ENCODE measurements around the gene ARMC6.

DNA sequence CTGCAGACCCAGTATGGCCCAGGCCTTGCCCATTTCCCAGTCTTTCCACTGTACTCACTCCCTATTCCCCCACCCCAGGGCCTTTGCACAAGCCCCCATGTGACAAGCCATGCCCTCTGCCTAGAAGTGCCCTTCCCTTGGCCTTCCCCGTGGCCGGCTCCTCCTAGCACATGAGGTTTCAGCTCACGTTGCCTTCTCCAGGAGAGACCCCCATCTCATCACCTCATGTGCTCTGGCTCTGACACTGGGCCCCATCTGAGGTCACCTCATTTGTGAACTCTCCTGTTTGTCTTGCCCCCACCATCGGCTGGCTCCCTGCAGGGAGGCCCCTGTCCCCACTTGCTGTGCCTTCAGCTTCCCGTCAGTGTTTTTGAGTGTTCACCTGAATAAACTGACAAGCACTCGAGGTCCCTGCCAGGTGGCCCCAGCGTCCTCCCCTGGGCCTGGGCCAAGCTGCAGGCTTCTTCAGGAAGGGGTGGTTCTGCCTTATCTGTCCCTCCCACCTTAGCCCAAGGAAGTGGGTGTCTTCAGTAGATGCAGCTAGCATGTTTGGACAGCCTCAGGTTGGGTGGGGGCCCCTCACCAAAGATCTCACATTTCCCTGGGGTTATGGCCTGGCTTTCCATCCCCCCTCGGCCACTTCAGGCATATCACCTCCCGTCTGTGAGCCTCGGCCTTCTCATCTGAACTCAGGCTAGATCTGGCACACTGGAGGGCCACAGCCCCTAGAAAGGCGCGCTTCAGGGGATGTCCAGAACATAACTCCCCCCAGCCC is 26.6 kb downstream of the ARMC6 start:
- TF ChIP-seq, protein P1, sequence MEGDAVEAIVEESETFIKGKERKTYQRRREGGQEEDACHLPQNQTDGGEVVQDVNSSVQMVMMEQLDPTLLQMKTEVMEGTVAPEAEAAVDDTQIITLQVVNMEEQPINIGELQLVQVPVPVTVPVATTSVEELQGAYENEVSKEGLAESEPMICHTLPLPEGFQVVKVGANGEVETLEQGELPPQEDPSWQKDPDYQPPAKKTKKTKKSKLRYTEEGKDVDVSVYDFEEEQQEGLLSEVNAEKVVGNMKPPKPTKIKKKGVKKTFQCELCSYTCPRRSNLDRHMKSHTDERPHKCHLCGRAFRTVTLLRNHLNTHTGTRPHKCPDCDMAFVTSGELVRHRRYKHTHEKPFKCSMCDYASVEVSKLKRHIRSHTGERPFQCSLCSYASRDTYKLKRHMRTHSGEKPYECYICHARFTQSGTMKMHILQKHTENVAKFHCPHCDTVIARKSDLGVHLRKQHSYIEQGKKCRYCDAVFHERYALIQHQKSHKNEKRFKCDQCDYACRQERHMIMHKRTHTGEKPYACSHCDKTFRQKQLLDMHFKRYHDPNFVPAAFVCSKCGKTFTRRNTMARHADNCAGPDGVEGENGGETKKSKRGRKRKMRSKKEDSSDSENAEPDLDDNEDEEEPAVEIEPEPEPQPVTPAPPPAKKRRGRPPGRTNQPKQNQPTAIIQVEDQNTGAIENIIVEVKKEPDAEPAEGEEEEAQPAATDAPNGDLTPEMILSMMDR (IDR thresholded peaks at IDR 0.05): no peak
- TF ChIP-seq POLR2A (IDR thresholded peaks at IDR 0.05) (no peak), POLR2AphosphoS5 (IDR thresholded peaks at IDR 0.05) (no peak)

Measured in suprapubic skin (tissue), 4 donors.